Natural killer cell treated with Interleukin-12 subunit alpha and Interleukin-12 subunit beta and Interleukin-15 and Interleukin-18, amount 100 ng/mL, for 72 hours (primary cell): ENCODE data around the gene IL36G. TPM values are rescaled to one million over a fixed set of nuclear protein-coding genes. Genes with fewer than 3 reads are reported as not detected.

Experiments
- ATAC-seq, 2 donors: fragments of 150-1000 bp; cut with Tn5 transposase in 1 of 2; sonication (Bioruptor Pico), chemical (Tn5 transposase) in 1 of 2; 2 replicates each; pipeline ENCODE4 v1.10.0; 2021
- DNase-seq: peaks from one replicate; pipeline ENCODE4 v3.0.0; 2022; ENCODE audit warnings: low spot score
- H3K27ac Mint-ChIP-seq, 2 donors: 1 replicate in 1 of 2; 2 replicates in 1 of 2; pipeline ENCODE4 v1.8.0; 2022; ENCODE audit warnings: mixed read lengths in 2 of 2, mild to moderate bottlenecking in 1 of 2, moderate library complexity in 1 of 2
- H3K27me3 Mint-ChIP-seq, 2 donors: 1 replicate in 1 of 2; 2 replicates in 1 of 2; pipeline ENCODE4 v1.8.0; 2022; ENCODE audit warnings: mixed read lengths in 2 of 2
- H3K36me3 Mint-ChIP-seq: one replicate; pipeline ENCODE4 v1.8.0; 2022; ENCODE audit warnings: mixed read lengths
- H3K4me1 Mint-ChIP-seq, 2 donors: 1 replicate in 1 of 2; 2 replicates in 1 of 2; pipeline ENCODE4 v1.8.0; 2022; ENCODE audit warnings: low read depth in 2 of 2, mixed read lengths in 2 of 2, mild to moderate bottlenecking in 1 of 2
- H3K4me3 Mint-ChIP-seq: one replicate; pipeline ENCODE4 v1.8.0; 2022; ENCODE audit warnings: mixed read lengths
- H3K9me3 Mint-ChIP-seq: 2 replicates; pipeline ENCODE4 v1.8.0; 2022; ENCODE audit warnings: mixed read lengths
- total RNA-seq, 2 donors: library from RNA; stranded (reverse); gene quantifications; one replicate each; pipeline ENCODE4 v1.2.3, GENCODE V29; 2022

IL36G gene
- total RNA-seq, 2 donors from 2014 or later, result not detected

GRCh38 chr2:112957511-112957910, 20.3 kb upstream of the IL36G start:
- no peak for ATAC-seq
- Mint-ChIP-seq H3K4me1 (no peaks in the 10 kb centered on the region), H3K36me3 (no peaks in the 10 kb centered on the region), H3K27ac (no peak overlapping the region), H3K4me3 (no peak overlapping the region), H3K27me3 (peaks cover 11 to 15% of the 10 kb centered on the region in 2 donors), H3K9me3 (no peaks in the 10 kb centered on the region)
- no peak for DNase-seq

DNA sequence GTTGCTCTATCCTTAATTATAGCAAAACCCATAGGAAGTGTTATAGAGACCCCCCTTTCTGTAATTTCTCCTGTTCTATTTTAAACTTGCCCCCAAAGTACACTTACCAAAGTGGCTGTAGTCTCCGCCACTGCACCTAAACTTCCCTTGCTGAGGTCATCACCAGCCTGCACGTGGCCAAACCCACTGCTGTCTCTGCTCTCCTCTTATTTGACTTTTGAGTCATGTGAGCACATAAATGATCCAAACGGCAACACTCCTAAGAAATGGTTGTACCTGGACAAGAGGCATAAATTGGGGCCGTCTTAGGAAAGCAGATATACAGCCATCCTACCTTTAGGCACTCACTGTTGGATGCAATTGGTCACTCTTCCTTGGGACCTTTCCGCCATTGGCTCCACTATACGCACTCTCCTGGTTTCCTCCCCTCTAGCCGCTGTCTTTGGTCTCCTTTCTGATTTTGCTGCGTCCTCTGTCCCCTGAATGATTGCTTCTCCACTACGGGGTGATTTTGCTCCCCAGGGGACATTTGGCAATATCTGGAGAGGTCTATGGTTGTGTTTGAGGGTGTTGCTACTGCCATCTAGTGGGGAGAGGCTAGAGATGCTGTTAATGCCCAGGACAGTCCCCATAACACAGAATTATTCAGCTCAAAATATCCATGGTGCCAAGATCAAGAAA, 19.2 kb upstream of the IL36G start:
- DNase-seq (no peak), ATAC-seq (peak; percentile 72 to 77)
- H3K4me1 Mint-ChIP-seq, result no peaks in the 10 kb centered on the region
- no peaks in the 10 kb centered on the region for H3K36me3 Mint-ChIP-seq
- no peaks in the 10 kb centered on the region for H3K9me3 Mint-ChIP-seq
- H3K27ac Mint-ChIP-seq, result no peak overlapping the region
- no peak overlapping the region for H3K4me3 Mint-ChIP-seq
- H3K27me3 Mint-ChIP-seq, result peaks cover 6 to 7% of the 10 kb centered on the region in 2 donors

DNA sequence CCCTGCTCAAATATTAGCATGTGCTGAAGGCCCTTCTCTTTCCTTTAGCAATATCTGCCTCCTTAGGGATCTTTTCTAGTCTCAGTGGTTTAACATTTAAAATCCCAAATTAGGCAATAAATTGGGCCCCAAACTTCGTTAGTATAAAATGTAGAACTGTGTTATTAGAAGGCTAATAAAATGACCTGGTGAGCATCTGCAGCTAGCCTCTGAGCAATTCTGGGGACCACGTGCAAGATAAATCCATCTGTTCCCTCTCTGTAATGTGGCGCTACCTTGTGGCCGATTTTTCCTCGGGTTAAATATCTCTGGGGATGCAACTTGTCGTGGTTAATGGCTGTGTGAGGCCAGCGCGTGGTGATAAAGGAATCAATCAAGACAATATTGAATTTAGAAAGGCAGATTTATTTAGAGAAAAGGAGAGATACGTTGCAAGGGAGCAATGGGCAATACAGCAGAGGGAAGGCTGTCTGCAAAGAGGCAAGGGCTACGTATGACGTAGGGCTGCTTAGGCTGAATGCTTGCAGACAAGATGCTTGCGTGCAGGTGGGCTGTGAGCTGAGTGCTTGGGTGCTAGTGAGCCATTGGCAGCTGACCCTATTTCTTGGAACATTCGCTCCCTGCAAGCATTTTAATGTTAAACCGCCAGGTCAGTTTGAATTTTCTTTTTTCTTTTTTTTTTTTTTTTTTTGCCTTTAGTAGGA, 18.5 kb upstream of the IL36G start:
- no peaks in the 10 kb centered on the region for H3K9me3 Mint-ChIP-seq
- no peaks in the 10 kb centered on the region for H3K36me3 Mint-ChIP-seq
- H3K27me3 Mint-ChIP-seq, result peaks cover 7 to 10% of the 10 kb centered on the region in 2 donors
- H3K27ac Mint-ChIP-seq, result no peak overlapping the region
- H3K4me3 Mint-ChIP-seq, result no peak overlapping the region
- no peaks in the 10 kb centered on the region for H3K4me1 Mint-ChIP-seq
- DNase-seq (no peak), ATAC-seq (no peak)

GRCh38 chr2:112960230-112960825, 17.5 kb upstream of the IL36G start:
- H3K27ac Mint-ChIP-seq, result no peak overlapping the region
- ATAC-seq (no peak), DNase-seq (no peak)
- H3K27me3 Mint-ChIP-seq, result peaks cover 0 to 5% of the 10 kb centered on the region in 2 donors
- no peaks in the 10 kb centered on the region for H3K9me3 Mint-ChIP-seq
- no peaks in the 10 kb centered on the region for H3K4me1 Mint-ChIP-seq
- no peaks in the 10 kb centered on the region for H3K36me3 Mint-ChIP-seq
- no peak overlapping the region for H3K4me3 Mint-ChIP-seq

DNA sequence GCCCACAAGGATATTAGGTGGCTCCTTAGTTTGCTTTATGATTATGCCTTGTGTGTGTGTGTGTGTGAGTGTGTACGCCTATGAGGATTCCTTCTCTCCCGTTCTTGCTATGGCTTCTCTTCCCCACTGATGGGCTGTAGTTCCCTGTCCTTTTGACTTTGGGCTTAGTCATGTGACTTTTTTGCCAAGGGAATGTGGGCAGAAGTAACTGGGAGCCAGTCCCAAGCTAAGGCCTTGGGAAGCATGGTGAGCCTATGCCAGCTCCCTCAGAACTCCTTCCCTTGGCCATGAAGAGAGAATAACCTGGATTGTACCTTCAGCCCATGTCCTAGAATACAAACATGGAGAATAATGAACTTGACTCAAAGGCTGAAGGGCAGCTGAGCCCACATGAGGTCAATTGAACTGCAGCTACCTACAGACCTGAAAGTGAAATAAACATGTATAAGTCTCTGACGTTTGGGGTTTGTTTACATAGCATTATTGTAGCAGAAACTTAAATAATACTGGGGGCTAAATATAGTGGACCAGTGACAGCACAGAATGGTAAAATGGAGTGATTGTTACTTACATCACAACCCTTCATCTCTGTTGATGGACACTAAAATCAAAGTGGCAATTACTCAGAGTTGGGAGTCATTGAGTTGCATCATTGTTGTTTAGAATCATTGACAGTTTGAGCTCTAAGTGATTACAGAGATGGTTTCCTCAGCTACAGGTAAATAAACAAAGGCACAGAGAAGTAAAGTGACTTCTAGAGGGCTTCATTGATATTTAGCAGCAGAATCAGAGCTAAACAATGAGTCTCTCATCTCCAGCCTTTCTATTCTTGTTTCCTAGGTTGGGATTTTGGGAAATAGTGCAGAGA, 15.3 kb upstream of the IL36G start:
- Mint-ChIP-seq H3K27me3 (peaks cover 5 to 7% of the 10 kb centered on the region in 2 donors), H3K9me3 (no peaks in the 10 kb centered on the region), H3K27ac (no peak overlapping the region), H3K36me3 (no peaks in the 10 kb centered on the region), H3K4me1 (no peaks in the 10 kb centered on the region), H3K4me3 (no peak overlapping the region)
- DNase-seq (no peak), ATAC-seq (no peak)

DNA sequence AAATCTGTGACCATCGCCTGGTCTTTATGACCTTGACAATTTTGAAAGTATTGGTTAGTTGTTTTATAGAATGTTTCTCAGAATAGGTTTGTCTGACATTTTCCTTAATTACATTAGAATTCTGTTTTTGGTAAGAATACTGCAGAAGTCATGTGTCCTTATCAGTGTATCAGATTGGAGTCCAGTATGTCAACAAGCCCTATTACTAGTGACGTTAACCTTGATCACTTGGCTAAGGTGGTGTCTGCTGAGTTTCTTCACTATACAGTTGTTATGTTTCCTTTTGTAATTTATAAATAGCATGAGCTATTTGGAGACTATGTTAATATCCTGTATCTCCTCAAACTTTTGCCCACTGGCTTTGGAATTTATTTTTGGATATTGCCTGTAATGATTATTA, 10.8 kb upstream of the IL36G start:
- H3K36me3 Mint-ChIP-seq, result no peaks in the 10 kb centered on the region
- peaks cover 21 to 24% of the 10 kb centered on the region in 2 donors for H3K27me3 Mint-ChIP-seq
- H3K27ac Mint-ChIP-seq, result no peak overlapping the region
- H3K4me3 Mint-ChIP-seq, result no peak overlapping the region
- H3K9me3 Mint-ChIP-seq, result no peaks in the 10 kb centered on the region
- H3K4me1 Mint-ChIP-seq, result peaks cover 0 to 4% of the 10 kb centered on the region in 2 donors
- DNase-seq, result no peak
- ATAC-seq, result no peak

- H3K27me3 Mint-ChIP-seq, result peaks cover 22 to 39% of the 10 kb centered on the region in 2 donors
- peaks cover 0 to 4% of the 10 kb centered on the region in 2 donors for H3K4me1 Mint-ChIP-seq
- no peaks in the 10 kb centered on the region for H3K36me3 Mint-ChIP-seq
- no peak overlapping the region for H3K4me3 Mint-ChIP-seq
- no peak overlapping the region for H3K27ac Mint-ChIP-seq
- no peak for ATAC-seq
- H3K9me3 Mint-ChIP-seq, result no peaks in the 10 kb centered on the region
- no peak for DNase-seq
These were observed 5.3 kb upstream of the IL36G start for GRCh38 chr2:112972423-112973086.

- Mint-ChIP-seq H3K4me3 (no peak overlapping the region), H3K9me3 (no peaks in the 10 kb centered on the region), H3K27me3 (peaks cover 20 to 39% of the 10 kb centered on the region in 2 donors), H3K4me1 (peaks cover 0 to 4% of the 10 kb centered on the region in 2 donors), H3K27ac (no peak overlapping the region), H3K36me3 (no peaks in the 10 kb centered on the region)
- peak in 1 of 2 donors; percentile 24 for ATAC-seq
- no peak for DNase-seq
These were observed 4.7 kb upstream of the IL36G start for GRCh38 chr2:112973156-112973555.

DNA sequence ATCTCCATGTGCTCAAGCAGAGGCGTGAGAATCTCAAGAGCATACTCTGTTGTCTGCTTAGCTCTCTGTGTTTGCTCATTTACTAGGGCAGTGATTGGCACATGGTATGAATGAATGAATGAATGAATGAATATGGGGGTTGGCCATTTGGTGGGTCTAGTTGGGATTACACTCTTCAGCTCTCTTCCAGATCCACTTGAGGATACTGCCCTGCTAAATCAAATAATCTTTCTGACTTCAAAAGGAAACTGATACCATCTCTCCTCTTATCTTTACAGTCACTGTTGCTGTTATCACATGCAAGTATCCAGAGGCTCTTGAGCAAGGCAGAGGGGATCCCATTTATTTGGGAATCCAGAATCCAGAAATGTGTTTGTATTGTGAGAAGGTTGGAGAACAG, 1.9 kb downstream of the IL36G start:
- Mint-ChIP-seq H3K4me3 (no peak overlapping the region), H3K27me3 (peaks cover 4 to 15% of the 10 kb centered on the region in 2 donors), H3K9me3 (no peaks in the 10 kb centered on the region), H3K4me1 (peaks cover 7 to 11% of the 10 kb centered on the region in 2 donors), H3K27ac (no peak overlapping the region), H3K36me3 (no peaks in the 10 kb centered on the region)
- ATAC-seq, result no peak
- no peak for DNase-seq

GRCh38 chr2:112980537-112980936, 2.7 kb downstream of the IL36G start:
- ATAC-seq, result no peak
- Mint-ChIP-seq H3K4me3 (no peak overlapping the region), H3K4me1 (peaks cover 12 to 15% of the 10 kb centered on the region in 2 donors), H3K27ac (no peak overlapping the region), H3K36me3 (no peaks in the 10 kb centered on the region), H3K27me3 (peaks cover 4 to 15% of the 10 kb centered on the region in 2 donors), H3K9me3 (no peaks in the 10 kb centered on the region)
- no peak for DNase-seq

- Mint-ChIP-seq H3K4me1 (peaks cover 11 to 14% of the 10 kb centered on the region in 2 donors), H3K27ac (no peak overlapping the region), H3K4me3 (no peak overlapping the region), H3K36me3 (peaks cover 6% of the 10 kb centered on the region), H3K27me3 (no peaks in the 10 kb centered on the region), H3K9me3 (no peaks in the 10 kb centered on the region)
- ATAC-seq (peak; percentile 65 to 76), DNase-seq (no peak)
These were observed 7.3 kb downstream of the IL36G start for GRCh38 chr2:112985090-112985489.

DNA sequence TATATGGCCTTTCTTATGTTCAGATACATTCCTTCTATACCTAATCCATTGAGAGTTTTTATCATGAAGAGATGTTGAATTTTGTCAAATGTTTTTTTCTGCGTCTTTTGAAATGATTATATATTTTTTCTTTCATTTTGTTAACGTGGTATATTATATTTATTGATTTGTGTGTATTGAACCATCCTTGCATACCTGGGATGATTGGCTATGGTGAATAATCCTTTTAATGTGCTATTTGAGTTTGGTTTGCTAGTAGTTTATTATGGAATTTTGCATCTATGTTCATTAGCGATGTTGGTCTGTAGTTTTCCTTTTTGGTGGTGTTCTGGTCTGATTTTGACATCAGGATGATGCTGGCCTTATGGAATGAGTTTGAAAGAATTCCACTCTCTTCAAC, 11.8 kb downstream of the IL36G start:
- no peak for ATAC-seq
- Mint-ChIP-seq H3K9me3 (peaks cover 7% of the 10 kb centered on the region), H3K27me3 (peaks cover 9 to 24% of the 10 kb centered on the region in 2 donors), H3K4me1 (peaks cover 5 to 10% of the 10 kb centered on the region in 2 donors), H3K36me3 (peaks cover 23% of the 10 kb centered on the region), H3K4me3 (no peak overlapping the region), H3K27ac (no peak overlapping the region)
- DNase-seq, result no peak

- no peak for ATAC-seq
These were observed 16.0 kb downstream of the IL36G start for GRCh38 chr2:112993831-112994230.

More at GRCh38 chr2:112993831-112994230, 16.0 kb downstream of the IL36G start:
- Mint-ChIP-seq H3K9me3 (peaks cover 10% of the 10 kb centered on the region), H3K4me3 (no peak overlapping the region), H3K36me3 (peaks cover 23% of the 10 kb centered on the region), H3K4me1 (peaks cover 0 to 4% of the 10 kb centered on the region in 2 donors), H3K27me3 (peaks cover 11 to 24% of the 10 kb centered on the region in 2 donors), H3K27ac (no peak overlapping the region)
- no peak for DNase-seq
